Neural cell (in vitro differentiated cells): ENCODE results near the gene NLRP11. TPM values are rescaled to one million over a fixed set of nuclear protein-coding genes. Genes with fewer than 3 reads are reported as not detected.

Source experiments
- polyA plus RNA-seq: library from polyadenylated mRNA; depleted of rRNA; stranded (reverse); fragments of >200 nt; gene quantifications from 2 replicates; pipeline ENCODE4 v1.2.3, GENCODE V29; 2014

The NLRP11 gene
- polyA plus RNA-seq, 1 donor from 2014 or later = not detected

Other genes with a start within 250 kb of the NLRP11 start
- 5.1 and 7.4 TPM in 2 replicates for gene FIZ1, start 232.5 kb downstream of the NLRP11 start, polyA plus RNA-seq
- gene ZNF524, start 231.7 kb downstream of the NLRP11 start, polyA plus RNA-seq = 3.2 and 3.9 TPM in 2 replicates
- 1.7 and 2.1 TPM in 2 replicates for gene ZNF865, start 226.4 kb downstream of the NLRP11 start, polyA plus RNA-seq
- 10.3 and 10.7 TPM in 2 replicates for gene ZNF784, start 207.4 kb downstream of the NLRP11 start, polyA plus RNA-seq
- gene ZNF580, start 191.0 kb downstream of the NLRP11 start, polyA plus RNA-seq = 11.7 and 17.3 TPM in 2 replicates
- gene ZNF581, start 188.3 kb downstream of the NLRP11 start, polyA plus RNA-seq = 14.8 and 15.3 TPM in 2 replicates
- gene CCDC106, start 183.8 kb downstream of the NLRP11 start, polyA plus RNA-seq = 33.8 and 40.7 TPM in 2 replicates
- 129 and 158 TPM in 2 replicates for gene U2AF2, start 177.0 kb downstream of the NLRP11 start, polyA plus RNA-seq
- 21.0 and 23.6 TPM in 2 replicates for gene EPN1, start 156.8 kb downstream of the NLRP11 start, polyA plus RNA-seq
- not detected in 2 replicates for gene NLRP9, start 93.6 kb downstream of the NLRP11 start, polyA plus RNA-seq
- gene RFPL4A, start 72.9 kb downstream of the NLRP11 start, polyA plus RNA-seq = not detected in 2 replicates
- not detected in 2 replicates for gene RFPL4AL1, start 62.9 kb downstream of the NLRP11 start, polyA plus RNA-seq
- gene NLRP4, start 4.5 kb upstream of the NLRP11 start, polyA plus RNA-seq = not detected in 2 replicates
- gene NLRP13, start 100.3 kb upstream of the NLRP11 start, polyA plus RNA-seq = not detected in 2 replicates
- not detected in 2 replicates for gene NLRP8, start 115.8 kb upstream of the NLRP11 start, polyA plus RNA-seq
- not detected in 2 replicates for gene NLRP5, start 154.8 kb upstream of the NLRP11 start, polyA plus RNA-seq